Esophagus squamous epithelium (tissue), 4 donors: ENCODE measurements around the gene CTNNA3.

Experiments
- CTCF ChIP-seq, 6 experiments: fragments of 450-650 bp in 4 of 6; fragments of 200-600 bp in 2 of 6; sonication (generic) in 2 of 6; IDR thresholded peaks; one replicate each; pipeline ENCODE4 v1.5.1; 2016 to 2019; ENCODE audit warnings: antibody characterized with exemption in 6 of 6, mild to moderate bottlenecking in 4 of 6, moderate library complexity in 4 of 6
- POLR2A ChIP-seq, 4 donors: fragments of 450-650 bp; IDR thresholded peaks; one replicate each; pipeline ENCODE4 v1.6.1; 2017; ENCODE audit warnings: antibody characterized with exemption in 4 of 4, mild to moderate bottlenecking in 4 of 4, moderate library complexity in 3 of 4

- TF ChIP-seq CTCF (IDR thresholded peaks at IDR 0.05) (no peak), POLR2A (IDR thresholded peaks at IDR 0.05) (no peak)
These were observed 243.1 kb downstream of the CTNNA3 start for GRCh38 chr10:67452892-67453291.
